Stimulated activated CD8-positive, alpha-beta memory T cell treated with anti-CD3 and anti-CD28 coated beads, Interleukin-15, amount 100 ng/mL, for 1 hour (primary cell): ENCODE measurements around the gene EYA3.

Source experiments
- DNase-seq: peaks from one replicate; pipeline ENCODE4 v3.0.0-alpha.2; 2020; ENCODE audit warnings: low read depth

Gene EYA3, protein sequence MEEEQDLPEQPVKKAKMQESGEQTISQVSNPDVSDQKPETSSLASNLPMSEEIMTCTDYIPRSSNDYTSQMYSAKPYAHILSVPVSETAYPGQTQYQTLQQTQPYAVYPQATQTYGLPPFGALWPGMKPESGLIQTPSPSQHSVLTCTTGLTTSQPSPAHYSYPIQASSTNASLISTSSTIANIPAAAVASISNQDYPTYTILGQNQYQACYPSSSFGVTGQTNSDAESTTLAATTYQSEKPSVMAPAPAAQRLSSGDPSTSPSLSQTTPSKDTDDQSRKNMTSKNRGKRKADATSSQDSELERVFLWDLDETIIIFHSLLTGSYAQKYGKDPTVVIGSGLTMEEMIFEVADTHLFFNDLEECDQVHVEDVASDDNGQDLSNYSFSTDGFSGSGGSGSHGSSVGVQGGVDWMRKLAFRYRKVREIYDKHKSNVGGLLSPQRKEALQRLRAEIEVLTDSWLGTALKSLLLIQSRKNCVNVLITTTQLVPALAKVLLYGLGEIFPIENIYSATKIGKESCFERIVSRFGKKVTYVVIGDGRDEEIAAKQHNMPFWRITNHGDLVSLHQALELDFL

DNA sequence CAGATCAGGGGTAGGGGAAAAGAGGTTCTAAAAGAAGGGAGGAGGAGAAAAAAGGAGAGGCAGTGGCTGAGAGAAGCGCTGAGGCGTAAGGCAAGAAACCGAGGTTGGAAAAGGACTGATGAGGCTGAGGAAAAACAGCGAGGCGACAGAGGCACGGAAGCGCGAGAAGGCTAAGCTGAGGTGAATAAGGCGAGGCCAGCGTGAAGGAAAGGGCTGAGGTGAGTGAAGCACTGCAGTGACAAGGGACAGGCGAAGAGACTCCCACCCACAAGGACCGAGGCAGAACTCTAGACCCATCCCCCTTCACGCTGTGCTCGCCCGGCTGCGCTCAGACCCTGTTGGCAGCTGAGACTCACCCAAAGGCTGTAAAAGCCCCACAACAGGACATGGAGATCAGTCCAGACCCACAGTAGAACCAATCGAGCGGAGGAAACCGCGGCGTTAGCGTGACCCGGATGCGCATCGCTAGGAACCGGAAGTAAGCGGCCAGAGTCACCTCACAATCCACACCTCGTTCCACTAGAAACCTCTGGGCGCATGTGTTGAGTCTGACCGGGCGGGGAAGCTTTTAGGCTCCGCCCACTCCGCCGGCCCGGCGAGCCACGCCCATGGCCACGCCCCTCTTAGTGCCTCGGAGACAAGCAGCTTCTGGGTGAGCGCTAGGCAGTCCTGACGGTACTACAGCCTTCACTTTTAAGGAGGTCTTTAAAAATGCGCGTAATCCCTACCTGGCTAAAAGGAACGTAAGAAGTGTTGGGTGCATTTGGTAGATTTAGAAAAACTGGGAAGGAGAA is at the start of gene EYA3:
Gene EYA3 (minus strand): TSS at position 443 of the 794 bp plus-strand sequence. CDS start 30,584 bp downstream, outside the sequence.
- peak; percentile 98 for DNase-seq

DNA sequence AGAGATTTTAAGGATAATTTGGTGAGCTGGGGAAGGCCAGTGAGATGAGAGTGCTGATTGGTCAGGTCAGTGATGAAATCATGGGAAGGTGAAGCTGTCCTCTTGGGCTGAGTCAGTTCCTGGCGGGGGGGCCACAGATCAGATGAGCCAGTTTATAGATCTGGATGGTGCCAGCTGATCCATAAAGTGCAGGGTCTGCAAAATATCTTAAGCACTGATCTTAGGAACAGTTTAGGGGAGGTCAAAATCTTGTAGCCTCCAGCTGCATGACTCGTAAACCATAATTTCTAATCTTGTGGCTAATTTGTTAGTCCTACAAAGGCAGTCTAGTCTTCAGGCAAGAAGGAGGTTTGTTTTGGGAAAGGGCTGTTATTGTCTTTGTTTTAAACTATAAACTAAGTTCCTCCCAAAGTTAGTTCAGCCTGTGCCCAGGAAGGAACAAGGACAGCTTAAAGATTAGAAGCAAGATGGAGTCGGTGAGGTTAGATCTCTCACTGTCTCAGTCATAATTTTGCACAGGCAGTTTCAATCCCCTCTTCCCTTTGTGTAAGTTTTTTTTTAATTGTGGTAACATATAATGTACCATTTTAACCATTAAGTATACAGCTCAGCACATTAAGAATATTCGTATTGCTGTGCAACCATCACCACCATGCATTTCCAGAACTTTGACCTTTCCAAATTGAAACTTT is 48.7 kb upstream of the EYA3 start:
- no peak for DNase-seq

DNA sequence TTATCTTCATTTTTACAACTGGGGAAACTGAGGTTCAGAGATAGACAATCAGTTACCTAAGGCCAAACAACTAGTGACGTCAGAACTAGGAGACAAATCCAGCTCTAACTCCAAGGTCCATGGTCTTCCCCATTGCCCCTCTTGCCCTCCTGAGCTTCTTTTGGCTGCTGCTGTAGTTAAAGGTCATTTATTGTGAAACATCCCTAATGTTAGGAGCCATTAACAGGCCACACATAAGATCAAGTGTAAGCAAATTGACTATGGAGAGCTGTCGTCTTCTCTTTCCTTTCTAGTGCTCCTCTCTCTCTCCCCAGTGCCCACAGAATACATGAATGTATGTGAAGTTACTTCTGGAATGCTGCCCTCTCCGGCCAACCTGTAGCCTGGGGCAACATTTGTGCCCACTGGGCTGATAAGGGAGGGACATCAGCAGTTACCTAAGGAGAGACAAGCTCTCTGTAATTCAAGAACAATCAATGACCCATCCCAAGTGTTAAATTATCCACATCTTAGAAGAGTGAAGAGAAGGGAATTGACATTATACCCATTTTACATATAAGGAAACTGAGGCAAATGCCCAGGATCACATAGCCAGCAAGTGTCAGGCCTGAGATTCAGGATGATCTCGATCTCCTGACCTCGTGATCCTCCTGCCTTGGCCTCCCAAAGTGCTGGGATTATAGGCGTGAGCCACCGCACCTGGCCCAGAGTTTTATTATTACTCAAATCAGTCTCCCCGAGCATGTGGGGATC is 47.9 kb upstream of the EYA3 start:
- no peak for DNase-seq

DNA sequence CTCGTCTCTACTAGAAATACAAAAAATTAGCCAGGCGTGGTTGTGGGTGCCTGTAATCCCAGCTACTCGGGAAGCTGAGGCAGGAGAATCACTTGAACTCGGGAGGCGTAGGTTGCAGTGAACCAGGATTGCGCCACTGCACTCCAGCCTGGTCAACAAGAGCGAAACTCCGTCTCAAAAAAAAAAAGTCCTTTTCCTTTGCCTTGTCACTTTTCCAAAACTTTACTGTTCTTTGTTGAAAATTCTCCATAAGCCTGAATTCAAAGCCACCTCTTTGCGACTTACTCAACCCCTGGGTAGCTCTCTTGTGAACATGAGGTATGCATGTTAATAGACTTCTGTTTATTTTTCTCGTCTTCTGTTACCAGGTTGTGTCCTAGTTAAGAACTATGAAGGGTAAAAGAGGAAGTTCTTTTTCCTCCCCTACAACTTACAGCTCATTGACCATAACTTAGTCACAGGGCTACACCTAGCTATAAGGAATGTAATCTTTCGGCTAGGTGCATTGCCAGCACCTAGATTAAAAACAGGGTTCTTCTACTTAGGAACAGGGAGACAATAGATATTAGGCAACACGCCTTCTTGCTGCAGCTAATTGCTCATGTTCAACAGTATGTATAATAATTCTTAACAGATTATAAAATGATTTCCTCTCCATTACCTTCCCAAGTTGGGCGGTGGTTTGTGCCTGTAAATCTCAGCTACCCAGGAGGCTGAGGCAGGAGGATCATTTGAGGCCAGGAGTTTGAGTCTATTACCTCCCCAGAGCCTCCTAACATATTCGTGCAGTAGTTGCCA is 47.2 kb upstream of the EYA3 start:
- no peak for DNase-seq

DNA sequence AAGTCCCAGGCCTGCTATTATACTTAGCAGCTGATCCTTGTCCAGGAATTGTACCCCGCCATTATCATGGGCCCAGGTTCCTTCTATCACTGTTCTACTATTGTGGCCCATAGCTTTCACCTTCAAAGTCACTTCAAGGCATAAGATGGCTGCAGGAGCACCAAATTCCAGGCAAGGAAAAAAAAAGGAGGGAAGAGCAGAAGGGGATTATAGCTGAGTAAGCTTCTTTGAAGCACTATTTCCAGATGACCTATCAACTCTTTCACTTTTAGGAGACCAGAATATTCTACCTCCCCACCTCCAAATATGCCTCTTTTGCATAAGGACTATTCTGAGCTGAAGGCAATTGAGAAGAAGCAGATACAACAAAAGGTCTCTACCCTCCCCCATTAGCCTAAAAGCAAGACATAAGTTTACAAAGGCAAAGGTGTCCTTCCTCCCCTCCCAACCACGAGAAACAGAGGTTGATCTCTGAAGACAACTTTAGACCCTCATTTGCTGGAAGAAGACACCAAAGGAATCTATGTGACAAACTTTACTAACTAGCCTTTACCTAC is 46.3 kb upstream of the EYA3 start:
- no peak for DNase-seq

DNA sequence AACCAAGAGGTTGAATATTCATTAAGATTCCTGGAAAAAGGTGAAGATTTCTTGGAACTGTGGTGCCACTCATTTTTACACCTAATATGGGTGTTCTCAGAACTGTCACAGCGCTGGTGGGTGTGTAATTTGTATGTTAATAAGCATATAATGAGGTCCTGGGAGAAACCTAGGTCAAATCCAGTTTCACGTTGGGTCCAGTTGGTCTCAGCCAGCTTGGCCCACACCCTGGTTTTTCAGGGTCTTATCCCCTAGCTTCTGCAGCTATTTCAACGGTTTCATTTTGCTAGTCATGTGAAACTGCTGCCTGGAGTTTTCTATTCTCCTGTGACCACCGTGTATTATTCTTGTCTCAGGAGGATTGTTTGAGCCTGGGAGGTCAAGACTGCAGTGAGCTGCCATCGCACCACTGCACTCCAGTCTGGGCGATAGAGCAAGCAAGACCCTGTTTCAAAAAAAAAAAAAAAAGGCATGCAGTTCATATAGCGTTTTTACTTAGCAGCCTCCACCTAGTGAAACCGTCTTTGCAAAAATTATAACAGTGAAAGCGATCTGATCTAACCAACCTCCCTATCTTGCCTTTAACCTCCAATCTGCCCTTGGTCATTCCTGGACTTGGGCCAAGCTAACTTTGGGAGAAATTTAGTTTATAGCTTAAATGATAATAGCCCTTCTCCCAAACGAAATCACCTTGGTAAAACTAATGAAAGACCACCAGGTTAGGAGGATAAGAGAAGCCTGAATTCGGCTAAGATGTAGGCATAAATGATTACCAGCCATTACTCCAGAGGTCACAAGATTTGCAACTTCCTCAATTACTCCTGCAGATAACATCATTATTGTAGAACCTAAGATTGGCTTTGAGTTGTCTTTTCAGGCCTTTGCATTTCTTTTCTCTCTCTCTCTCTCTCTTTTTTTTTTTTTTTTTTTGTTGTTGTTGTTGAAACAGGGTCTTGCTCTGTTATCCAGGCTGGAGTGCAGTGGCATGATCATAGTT is 44.1 kb upstream of the EYA3 start:
- DNase-seq: no peak

DNA sequence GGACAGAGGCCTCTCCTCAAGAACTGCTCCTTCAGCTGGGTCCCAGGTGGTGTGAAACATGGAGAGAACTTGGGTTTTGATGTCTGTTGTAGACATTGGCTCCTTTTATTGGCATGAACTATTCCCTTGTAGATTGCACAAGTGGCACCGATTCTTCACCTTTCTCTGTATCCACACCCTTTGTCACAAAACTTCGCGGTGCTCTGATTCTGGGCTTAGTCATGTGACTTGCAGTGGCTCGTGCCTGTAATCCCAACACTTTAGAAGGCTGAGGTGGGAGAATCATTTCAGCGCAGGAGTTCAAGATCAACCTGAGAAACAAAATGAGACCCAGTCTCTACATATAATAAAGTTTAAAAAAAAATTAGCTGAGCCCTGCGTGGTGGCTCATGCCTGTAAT is 42.5 kb upstream of the EYA3 start:
- no peak for DNase-seq

DNA sequence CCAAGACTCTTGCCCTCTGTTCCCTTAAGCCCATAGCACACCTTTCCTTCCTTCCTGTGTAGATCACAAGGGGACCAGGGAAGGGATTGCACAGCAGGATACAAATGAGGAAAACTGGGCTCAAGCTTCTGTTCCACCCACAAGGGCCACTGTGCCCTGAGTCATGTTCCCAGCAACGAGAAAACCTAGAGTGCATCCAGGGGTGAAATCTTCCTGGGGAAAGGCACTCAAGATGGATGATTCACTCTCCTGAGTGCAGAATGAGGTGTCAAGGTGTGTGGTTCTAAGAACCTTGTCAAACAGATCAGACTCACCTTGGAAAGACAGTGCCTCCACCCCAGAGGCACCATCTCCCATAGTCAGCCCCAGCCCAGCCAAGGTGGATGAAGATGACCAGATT is 40.7 kb upstream of the EYA3 start:
- DNase-seq: no peak

DNA sequence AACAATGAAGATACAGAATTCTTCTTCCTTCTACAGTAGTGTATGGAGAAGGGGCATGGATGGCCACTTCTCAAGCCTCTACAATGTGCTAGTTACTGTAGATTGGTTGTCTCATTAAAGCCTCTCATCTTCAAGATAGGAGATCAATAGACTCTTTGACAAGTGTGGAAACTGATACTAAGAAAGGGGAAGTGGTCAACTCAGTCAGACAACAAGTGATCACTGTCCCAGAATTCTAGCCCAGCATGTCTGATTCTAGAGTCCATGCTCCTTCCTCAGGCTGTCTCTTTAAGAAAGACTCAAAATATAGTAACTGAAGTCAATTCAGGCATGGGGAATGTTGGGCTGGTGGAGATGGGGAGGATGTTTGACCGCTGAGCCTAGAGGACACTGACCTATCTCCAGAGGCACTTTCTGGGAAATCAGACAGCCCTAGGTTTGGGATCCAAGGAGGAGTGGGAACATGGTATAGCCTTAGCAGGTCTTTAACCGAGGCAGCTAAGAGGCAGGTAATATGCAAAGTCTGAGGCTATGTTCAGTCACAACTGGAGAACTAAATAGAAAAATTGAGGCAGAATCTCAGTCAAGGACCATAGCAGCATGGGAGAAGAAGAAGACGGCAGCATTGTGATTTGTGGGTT is 39.3 kb upstream of the EYA3 start:
- DNase-seq: no peak

DNA sequence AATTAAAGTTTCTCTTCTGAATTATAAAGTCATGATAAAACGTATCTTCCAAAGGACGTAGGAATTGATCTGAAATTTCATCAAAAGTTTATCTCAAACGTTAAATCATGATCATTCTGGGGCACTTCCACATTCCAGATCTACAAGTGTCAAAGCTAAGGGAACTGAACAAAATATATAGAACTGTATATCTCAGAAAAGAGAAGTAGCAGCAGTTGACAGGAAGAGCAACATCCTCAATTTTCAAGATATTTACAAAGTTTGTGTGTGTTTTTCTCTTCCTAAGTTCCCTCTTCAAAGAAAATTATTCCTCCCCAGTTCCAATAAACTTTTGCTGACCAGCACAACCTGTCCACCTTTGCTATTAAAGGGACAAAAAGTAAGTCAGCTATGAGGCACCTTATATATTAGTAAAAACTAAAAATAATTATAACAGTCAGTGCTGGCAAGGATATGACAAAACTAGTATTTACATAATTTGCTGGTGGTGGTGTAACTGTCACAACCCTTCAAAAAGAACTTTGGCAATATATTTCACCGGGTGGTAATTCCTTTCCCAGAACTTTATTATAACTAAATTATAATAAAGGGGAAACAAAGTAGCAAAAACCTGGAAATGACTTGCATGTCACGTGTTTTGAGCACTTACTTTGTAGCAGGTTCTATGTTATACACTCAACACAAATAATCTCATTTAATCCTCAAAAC is 38.5 kb upstream of the EYA3 start:
- no peak for DNase-seq

DNA sequence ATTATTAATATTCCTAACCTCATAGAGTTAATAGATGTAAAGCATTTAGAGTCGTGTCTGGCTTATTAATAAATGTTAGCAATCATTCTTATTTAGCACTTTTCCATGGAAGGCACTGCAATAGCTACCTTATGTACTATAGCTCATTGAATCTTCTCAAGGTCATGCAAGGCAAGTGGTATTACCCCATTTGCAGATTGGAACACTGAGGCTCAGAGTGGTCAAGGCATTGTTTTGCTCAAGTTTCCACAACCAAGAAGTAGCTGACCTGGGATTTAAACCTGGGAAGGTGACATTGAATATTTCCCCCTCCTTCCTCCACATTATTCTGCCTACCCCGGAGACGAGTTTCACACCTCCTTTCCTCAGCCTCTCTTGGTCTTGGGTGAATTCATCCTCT is 37.8 kb upstream of the EYA3 start:
- no peak for DNase-seq

DNA sequence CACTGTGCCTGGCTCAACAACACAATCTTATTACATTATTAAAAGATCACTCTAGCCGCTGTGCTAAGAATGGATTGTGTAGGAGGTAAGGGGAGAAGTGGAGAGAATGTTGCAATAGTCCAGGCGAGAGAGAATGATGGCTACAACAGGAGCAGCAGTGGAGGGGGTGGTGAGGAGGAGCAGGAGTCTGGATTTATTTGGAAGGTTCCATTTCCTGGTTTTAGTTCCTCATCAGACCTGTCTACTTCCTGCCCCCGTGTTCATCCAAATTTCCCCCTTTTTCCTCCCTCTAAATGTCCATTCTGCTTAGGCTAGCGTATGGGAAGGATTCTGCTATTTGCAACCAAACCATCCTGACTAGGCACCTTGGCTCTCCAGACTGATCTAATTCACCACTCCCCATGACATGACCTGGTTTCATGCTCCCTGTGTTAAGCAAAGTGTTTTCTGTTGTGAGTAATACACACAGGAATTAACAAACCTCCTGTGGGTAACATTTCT is 35.1 kb upstream of the EYA3 start:
- no peak for DNase-seq

DNA sequence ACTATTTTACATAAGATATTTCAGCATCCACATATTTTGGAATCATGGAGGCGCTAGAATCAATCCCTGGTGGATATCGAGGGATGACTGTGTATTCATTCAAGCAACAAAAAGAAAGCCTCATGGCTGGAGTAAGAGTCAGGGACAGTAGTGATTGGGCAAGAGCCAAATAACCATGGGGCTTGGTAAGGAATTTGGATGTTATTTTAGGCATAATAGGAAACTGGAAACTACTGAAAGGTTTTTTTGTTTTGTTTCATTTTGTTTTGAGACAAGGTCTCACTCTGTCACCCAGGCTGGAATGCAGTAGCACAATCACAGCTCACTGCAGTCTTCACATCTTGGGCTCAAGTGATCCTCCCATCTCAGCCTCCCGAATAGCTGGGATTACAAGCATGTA is 33.8 kb upstream of the EYA3 start:
- no peak for DNase-seq

DNA sequence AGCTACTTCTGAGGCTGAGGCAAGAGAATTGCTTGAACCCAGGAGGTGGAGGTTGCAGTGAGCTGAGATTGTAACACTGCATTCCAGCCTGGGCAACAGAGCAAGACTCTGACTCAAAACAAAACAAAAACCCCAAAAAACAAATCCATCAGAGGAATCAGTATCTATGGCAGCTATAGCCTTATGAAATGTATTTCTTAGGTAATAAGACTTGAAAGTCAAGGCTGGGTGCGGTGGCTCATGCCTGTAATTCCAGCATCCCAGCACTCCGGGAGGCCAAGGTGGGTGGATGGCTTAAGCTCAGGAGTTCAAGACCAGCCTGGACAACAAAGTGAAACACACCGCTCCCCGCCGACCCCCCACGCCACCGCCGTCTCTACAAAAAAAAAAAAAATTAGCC is 31.1 kb upstream of the EYA3 start:
- DNase-seq: no peak

DNA sequence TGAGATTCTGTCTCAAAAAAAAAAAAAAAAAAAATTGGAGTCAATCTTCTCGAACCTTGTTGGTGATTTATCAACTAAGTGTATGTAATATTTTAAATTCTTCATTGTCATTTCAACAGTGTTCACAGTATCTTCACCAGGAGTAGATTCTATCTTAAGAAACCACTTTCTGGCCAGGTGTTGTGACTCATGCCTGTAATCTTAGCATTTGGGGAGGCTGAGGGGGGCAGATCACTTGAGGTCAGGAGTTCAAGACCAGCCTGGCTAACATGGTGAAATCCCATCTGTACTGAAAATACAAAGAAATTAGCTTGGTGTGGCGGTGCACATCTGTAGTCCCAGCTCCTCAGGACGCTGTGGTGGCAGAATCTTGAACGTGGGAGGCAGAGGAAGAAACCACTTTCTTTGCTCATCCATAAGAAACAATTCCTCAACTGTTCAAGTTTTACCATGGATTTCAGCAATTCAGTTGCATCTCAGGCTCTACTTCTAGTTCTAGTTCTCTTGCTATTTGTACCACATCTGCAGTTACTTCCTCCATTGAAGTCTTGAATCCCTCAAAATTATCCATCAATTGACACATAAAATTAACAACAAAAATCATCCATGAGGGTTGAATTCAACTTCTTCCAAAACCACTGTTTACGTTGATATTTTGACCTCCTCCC is 30.4 kb upstream of the EYA3 start:
- DNase-seq: no peak

DNA sequence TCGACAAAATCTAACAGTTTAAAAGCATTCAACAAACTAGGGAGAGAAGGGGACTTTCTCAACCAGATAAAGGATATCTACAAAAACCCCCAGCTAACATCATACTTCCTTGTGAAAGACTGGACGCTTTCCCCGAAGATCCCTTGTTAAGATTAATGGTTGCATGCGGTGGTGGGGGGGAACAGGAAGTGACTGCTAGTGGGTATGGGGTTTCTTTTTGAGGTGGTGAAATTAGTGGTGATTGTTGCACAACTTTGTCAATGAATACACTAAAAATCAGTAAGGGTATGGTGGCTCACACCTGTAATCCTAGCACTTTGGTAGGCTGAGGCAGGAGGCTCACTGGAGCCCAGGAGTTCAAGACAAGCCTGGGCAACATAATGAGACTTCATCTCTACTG is 26.9 kb upstream of the EYA3 start:
- DNase-seq: no peak

DNA sequence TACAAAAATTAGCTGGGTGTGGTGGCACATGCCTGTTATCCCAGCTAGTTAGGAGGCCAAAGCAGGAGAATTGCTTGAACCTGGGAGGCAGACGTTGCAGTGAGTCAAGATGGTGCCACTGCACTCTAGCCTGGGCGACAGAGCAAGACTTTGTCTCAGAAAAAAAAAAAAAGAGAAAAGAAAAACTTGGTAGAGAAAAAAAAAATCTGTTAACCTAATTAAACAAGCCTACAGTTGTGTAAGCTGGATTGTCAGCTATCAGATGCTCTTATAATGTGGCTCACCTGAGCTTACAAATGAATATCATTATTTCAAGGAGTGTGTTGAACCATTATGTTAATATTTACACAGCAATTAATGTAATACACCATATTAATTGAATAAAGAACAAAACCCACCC is 26.4 kb upstream of the EYA3 start:
- no peak for DNase-seq

DNA sequence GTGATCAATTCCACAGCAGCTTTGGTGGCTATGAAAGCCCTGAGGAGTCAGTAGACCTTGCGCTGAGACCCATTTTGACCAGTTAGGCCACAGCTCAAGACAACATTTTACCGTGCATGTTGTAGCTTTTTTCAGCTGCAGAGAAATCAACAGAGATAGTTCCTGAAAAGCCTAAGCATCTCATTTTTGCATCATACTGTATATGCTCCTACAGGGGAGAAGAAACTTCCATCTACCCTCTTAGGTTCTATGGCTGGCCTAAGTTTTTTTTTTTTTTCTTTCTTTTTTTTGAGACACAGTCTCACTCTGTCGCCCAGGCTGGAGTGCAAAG is 24.8 kb upstream of the EYA3 start:
- DNase-seq: no peak
